Measurements from ENCODE around the gene CD1E. TPM values are rescaled to one million over a fixed set of nuclear protein-coding genes. Genes with fewer than 3 reads are reported as not detected.
"Not testable (repeated sequence)": the region's sequence is repeated elsewhere in the genome, so short reads cannot be mapped to it uniquely, and the experiment has no call there.

The CD1E gene
- polyA plus RNA-seq, 2 donors: 0.16 to 2.2 TPM

DNA sequence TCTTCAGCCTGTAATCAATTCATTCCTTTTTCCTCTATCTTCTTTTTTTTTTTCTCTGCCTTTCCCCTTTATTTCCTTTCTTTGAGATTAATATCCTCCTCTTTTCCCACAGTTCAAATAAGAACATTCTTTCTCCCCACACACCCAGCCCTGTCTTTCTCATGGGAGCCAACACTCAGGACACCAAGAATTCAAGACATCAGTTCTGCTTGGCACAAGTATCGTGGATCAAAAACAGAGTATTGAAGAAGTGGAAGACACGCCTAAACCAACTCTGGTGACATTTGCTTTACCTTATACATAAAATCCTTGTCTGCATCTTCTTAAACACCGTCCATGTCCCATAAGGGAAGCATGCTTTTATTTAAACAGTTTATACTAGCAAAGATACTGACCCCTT is 2.9 kb downstream of the CD1E start:
- 57 to 72% methylated on average over 3 of the region's 3 CpGs for WGBS, 2 donors

DNA sequence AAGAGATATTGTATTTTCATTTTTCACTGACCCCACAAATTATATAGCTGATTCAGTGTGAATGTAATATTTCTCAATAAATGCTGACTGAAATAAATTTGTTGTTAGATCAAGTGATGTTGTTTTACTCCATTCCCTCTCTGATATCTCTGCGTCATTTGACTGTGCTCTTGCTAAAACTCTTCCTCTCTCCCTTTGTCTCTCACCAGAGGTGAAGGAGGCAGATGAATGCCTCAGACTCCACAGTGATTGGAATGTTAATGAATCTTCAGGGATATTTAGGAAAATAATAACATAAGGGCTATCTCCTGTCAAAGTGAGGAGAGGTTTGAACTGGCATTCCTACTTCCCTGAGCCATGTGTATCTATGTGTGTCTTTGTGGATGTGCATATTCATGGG is 3.7 kb downstream of the CD1E start:
- no peaks in the 10 kb centered on the region for H3K9me3 ChIP-seq (ENCODE audit: control insufficient read depth in 2 of 2, insufficient read depth in 1 of 2, low read depth in 1 of 2, low read length in 1 of 2)
- no peak overlapping the region for H3K27ac ChIP-seq (ENCODE audit: low read depth in 2 of 2, low read length in 1 of 2)
- no peaks in the 10 kb centered on the region for H3K36me3 ChIP-seq (ENCODE audit: control insufficient read depth in 2 of 2, insufficient read depth in 2 of 2, low read length in 1 of 2)
- no peaks in the 10 kb centered on the region for H3K27me3 ChIP-seq (ENCODE audit: control insufficient read depth in 1 of 2, insufficient read depth in 2 of 2, low read length in 2 of 2)
- H3K4me1 ChIP-seq (ENCODE audit: control insufficient read depth in 2 of 2, insufficient read depth in 2 of 2, low read length in 1 of 2): no peaks in the 10 kb centered on the region
- H3K4me3 ChIP-seq (ENCODE audit: low read depth in 1 of 2, low read length in 2 of 2): no peak overlapping the region
- 86 to 93% methylated on average over 1 of the region's 1 CpG for WGBS, 2 donors

More for the DNA sequence above, 2.9 kb downstream of the CD1E start:
- H3K4me3 ChIP-seq (ENCODE audit: low read depth in 1 of 2, low read length in 2 of 2): no peak overlapping the region
- H3K4me1 ChIP-seq (ENCODE audit: control insufficient read depth in 2 of 2, insufficient read depth in 2 of 2, low read length in 1 of 2): no peaks in the 10 kb centered on the region
- no peak overlapping the region for H3K27ac ChIP-seq (ENCODE audit: low read depth in 2 of 2, low read length in 1 of 2)
- no peaks in the 10 kb centered on the region for H3K27me3 ChIP-seq (ENCODE audit: control insufficient read depth in 1 of 2, insufficient read depth in 2 of 2, low read length in 2 of 2)
- no peaks in the 10 kb centered on the region for H3K36me3 ChIP-seq (ENCODE audit: control insufficient read depth in 2 of 2, insufficient read depth in 2 of 2, low read length in 1 of 2)
- no peaks in the 10 kb centered on the region for H3K9me3 ChIP-seq (ENCODE audit: control insufficient read depth in 2 of 2, insufficient read depth in 1 of 2, low read depth in 1 of 2, low read length in 1 of 2)

DNA sequence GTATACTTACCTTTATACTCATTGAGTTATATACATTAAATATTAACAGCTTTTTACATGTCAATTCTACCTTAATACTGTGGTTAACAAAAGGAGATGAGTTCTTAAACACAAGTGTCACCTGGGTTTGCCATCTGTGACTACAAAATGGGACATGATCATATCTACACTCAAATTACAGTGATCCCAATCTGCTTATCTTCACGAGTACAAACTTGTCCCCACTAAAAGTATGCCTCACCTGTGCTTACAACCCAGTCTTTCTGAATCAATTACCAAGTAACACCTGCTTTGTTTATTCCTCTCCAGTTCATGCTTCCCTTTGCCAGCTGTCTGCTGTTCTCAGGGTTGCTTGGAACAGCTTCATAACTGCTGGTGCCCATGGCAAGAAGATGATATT is 8.8 kb downstream of the CD1E start:
- peaks cover 0 to 3% of the 10 kb centered on the region in 2 donors for H3K27me3 ChIP-seq (ENCODE audit: control insufficient read depth in 1 of 2, insufficient read depth in 2 of 2, low read length in 2 of 2)
- H3K9me3 ChIP-seq (ENCODE audit: control insufficient read depth in 2 of 2, insufficient read depth in 1 of 2, low read depth in 1 of 2, low read length in 1 of 2): peaks cover 0 to 3% of the 10 kb centered on the region in 2 donors
- H3K27ac ChIP-seq (ENCODE audit: low read depth in 2 of 2, low read length in 1 of 2): no peak overlapping the region
- no peak overlapping the region for H3K4me3 ChIP-seq (ENCODE audit: low read depth in 1 of 2, low read length in 2 of 2)
- no peaks in the 10 kb centered on the region for H3K36me3 ChIP-seq (ENCODE audit: control insufficient read depth in 2 of 2, insufficient read depth in 2 of 2, low read length in 1 of 2)
- WGBS, 2 donors: 33 to 38% methylated on average over 1 of the region's 1 CpG
- no peaks in the 10 kb centered on the region for H3K4me1 ChIP-seq (ENCODE audit: control insufficient read depth in 2 of 2, insufficient read depth in 2 of 2, low read length in 1 of 2)

DNA sequence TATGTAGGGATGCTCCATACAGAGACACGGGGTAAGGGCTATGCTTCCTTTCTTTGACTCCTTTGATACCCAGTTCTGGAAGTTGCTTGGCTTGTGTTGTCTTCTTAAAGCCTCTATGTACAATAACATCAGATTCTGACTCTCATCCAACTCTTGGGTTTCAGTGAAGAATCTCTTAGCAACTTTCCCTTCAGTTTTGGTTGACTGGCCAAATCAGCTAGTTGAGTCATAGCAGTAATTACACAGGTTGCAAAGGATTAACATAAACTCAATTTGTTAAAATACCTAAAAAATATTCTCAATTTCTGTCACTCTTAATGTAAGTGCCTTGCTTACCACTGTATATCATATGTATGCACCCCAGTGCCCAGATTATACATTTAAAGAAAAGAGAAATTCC is 9.2 kb downstream of the CD1E start:
- Histone ChIP-seq H3K9me3 (ENCODE audit: control insufficient read depth in 2 of 2, insufficient read depth in 1 of 2, low read depth in 1 of 2, low read length in 1 of 2) (peaks cover 0 to 3% of the 10 kb centered on the region in 2 donors), H3K36me3 (ENCODE audit: control insufficient read depth in 2 of 2, insufficient read depth in 2 of 2, low read length in 1 of 2) (no peaks in the 10 kb centered on the region), H3K27me3 (ENCODE audit: control insufficient read depth in 1 of 2, insufficient read depth in 2 of 2, low read length in 2 of 2) (peaks cover 0 to 3% of the 10 kb centered on the region in 2 donors), H3K4me1 (ENCODE audit: control insufficient read depth in 2 of 2, insufficient read depth in 2 of 2, low read length in 1 of 2) (no peaks in the 10 kb centered on the region), H3K27ac (ENCODE audit: low read depth in 2 of 2, low read length in 1 of 2) (no peak overlapping the region), H3K4me3 (ENCODE audit: low read depth in 1 of 2, low read length in 2 of 2) (no peak overlapping the region)
- WGBS, 2 donors: 65 to 66% methylated on average over 1 of the region's 1 CpG

DNA sequence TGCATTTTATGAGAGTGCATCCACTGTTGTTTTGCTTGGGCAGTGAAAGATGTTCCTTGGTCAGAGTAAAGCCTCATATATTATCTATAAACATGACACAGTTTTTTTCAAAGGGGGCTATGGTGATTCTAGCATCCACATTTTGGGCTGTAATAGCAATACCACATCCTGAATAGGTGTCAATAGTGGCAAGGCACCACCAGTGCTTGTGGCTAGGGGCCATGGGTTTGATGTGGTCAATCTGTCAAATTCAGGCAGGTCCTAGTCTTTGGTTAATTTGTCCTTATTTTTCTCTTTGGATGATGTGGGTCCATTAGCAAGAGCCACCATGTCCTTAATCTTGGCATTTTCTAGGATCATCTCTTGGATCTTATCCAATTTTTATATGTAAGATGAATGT is 13.1 kb downstream of the CD1E start:
- Histone ChIP-seq H3K4me3 (ENCODE audit: low read depth in 1 of 2, low read length in 2 of 2) (no peak overlapping the region), H3K36me3 (ENCODE audit: control insufficient read depth in 2 of 2, insufficient read depth in 2 of 2, low read length in 1 of 2) (no peaks in the 10 kb centered on the region), H3K4me1 (ENCODE audit: control insufficient read depth in 2 of 2, insufficient read depth in 2 of 2, low read length in 1 of 2) (no peaks in the 10 kb centered on the region), H3K27ac (ENCODE audit: low read depth in 2 of 2, low read length in 1 of 2) (no peak overlapping the region), H3K9me3 (ENCODE audit: control insufficient read depth in 2 of 2, insufficient read depth in 1 of 2, low read depth in 1 of 2, low read length in 1 of 2) (peaks cover 6 to 11% of the 10 kb centered on the region in 2 donors), H3K27me3 (ENCODE audit: control insufficient read depth in 1 of 2, insufficient read depth in 2 of 2, low read length in 2 of 2) (peaks cover 0 to 3% of the 10 kb centered on the region in 2 donors)

DNA sequence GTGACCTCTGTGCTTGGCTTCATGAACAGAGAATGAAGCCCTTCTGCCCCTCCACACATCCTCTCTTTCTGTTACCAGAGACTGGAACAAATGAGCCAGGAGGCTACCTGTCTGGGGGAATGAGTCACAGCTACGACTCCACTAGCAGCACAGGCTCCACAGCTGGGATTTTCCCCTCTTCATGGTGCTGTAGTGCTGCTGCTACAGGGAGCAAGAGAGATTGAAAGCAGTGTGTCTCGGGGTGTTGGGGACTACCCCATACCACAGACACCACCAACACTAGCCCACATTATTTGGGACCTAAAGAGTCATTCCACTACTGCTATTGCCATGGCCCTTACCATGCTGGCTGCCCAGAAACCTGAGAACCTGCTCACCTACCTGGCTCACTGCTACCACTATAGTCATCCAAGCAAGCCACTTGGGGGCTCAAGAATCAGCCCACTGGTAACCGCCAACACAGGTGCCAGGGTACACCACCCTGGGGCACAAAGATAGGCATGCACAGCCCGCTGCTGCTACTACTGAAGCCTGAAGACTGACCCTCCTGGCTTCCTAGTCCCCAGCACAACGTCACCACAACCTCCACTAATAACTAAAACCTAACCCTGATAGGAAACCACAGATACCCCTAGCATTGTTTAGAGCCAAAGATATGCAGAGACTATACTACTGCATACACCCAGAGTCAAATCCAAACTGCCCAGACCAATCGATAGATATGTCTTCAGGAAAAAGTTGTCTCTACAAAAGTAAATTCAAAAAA is 17.7 kb downstream of the CD1E start:
- 58 to 67% methylated on average over 6 of the region's 6 CpGs for WGBS, 2 donors

DNA sequence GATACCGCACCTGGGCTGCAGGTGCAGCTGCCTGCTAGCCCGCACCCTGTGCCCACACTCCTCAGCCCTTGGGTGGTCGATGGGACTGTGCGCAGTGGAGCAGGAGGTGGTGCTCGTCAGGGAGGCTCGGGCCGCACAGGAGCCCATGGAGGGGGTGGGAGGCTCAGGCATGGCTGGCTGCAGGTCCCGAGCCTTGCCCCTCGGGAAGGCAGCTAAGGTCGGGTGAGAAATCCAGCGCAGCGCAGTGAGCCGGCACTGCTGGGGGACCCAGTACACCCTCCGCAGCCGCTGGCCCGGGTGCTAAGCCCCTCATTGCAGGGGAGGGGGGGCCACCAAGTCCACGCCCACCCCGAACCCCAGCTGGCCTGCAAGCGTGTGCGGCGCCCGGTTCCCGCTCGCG is 20.4 kb downstream of the CD1E start:
- H3K27me3 ChIP-seq (ENCODE audit: control insufficient read depth in 1 of 2, insufficient read depth in 2 of 2, low read length in 2 of 2); H3K4me3 ChIP-seq (ENCODE audit: low read depth in 1 of 2, low read length in 2 of 2); H3K4me1 ChIP-seq (ENCODE audit: control insufficient read depth in 2 of 2, insufficient read depth in 2 of 2, low read length in 1 of 2); H3K27ac ChIP-seq (ENCODE audit: low read depth in 2 of 2, low read length in 1 of 2); H3K36me3 ChIP-seq (ENCODE audit: control insufficient read depth in 2 of 2, insufficient read depth in 2 of 2, low read length in 1 of 2): not testable (repeated sequence)
- peaks cover 6 to 10% of the 10 kb centered on the region in 2 donors for H3K9me3 ChIP-seq (ENCODE audit: control insufficient read depth in 2 of 2, insufficient read depth in 1 of 2, low read depth in 1 of 2, low read length in 1 of 2)
- 93 to 95% methylated on average over 25 of the region's 25 CpGs for WGBS, 2 donors

More for the DNA sequence above, 17.7 kb downstream of the CD1E start:
- Histone ChIP-seq H3K27ac (ENCODE audit: low read depth in 2 of 2, low read length in 1 of 2) (no peak overlapping the region), H3K27me3 (ENCODE audit: control insufficient read depth in 1 of 2, insufficient read depth in 2 of 2, low read length in 2 of 2) (peaks cover 0 to 1% of the 10 kb centered on the region in 2 donors), H3K36me3 (ENCODE audit: control insufficient read depth in 2 of 2, insufficient read depth in 2 of 2, low read length in 1 of 2) (no peaks in the 10 kb centered on the region), H3K4me1 (ENCODE audit: control insufficient read depth in 2 of 2, insufficient read depth in 2 of 2, low read length in 1 of 2) (no peaks in the 10 kb centered on the region), H3K9me3 (ENCODE audit: control insufficient read depth in 2 of 2, insufficient read depth in 1 of 2, low read depth in 1 of 2, low read length in 1 of 2) (peaks cover 6 to 10% of the 10 kb centered on the region in 2 donors), H3K4me3 (ENCODE audit: low read depth in 1 of 2, low read length in 2 of 2) (no peak overlapping the region)

DNA sequence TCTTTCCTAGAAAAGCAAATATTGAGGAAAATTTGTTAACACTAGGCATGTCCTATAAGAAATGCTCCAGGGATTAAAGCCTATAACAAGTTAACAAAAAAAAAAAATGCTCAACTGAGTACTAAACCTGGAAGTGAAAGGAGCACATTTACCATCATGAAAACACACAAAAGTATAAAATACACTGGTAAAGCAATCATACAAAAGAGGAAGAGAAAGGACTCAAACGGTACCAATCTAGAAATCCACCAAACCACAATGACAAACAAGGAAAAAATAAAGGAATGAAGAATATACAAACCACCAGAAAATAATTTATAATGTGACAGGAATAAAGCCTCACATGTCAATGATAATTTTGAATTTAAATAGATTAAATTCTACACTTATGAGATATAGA is 21.2 kb downstream of the CD1E start:
- H3K27ac ChIP-seq (ENCODE audit: low read depth in 2 of 2, low read length in 1 of 2): no peak overlapping the region
- peaks cover 6 to 10% of the 10 kb centered on the region in 2 donors for H3K9me3 ChIP-seq (ENCODE audit: control insufficient read depth in 2 of 2, insufficient read depth in 1 of 2, low read depth in 1 of 2, low read length in 1 of 2)
- no peak overlapping the region for H3K4me3 ChIP-seq (ENCODE audit: low read depth in 1 of 2, low read length in 2 of 2)
- H3K27me3 ChIP-seq (ENCODE audit: control insufficient read depth in 1 of 2, insufficient read depth in 2 of 2, low read length in 2 of 2): no peaks in the 10 kb centered on the region
- no peaks in the 10 kb centered on the region for H3K4me1 ChIP-seq (ENCODE audit: control insufficient read depth in 2 of 2, insufficient read depth in 2 of 2, low read length in 1 of 2)
- WGBS, 2 donors: 58 to 60% methylated on average over 1 of the region's 1 CpG
- H3K36me3 ChIP-seq (ENCODE audit: control insufficient read depth in 2 of 2, insufficient read depth in 2 of 2, low read length in 1 of 2): no peaks in the 10 kb centered on the region

DNA sequence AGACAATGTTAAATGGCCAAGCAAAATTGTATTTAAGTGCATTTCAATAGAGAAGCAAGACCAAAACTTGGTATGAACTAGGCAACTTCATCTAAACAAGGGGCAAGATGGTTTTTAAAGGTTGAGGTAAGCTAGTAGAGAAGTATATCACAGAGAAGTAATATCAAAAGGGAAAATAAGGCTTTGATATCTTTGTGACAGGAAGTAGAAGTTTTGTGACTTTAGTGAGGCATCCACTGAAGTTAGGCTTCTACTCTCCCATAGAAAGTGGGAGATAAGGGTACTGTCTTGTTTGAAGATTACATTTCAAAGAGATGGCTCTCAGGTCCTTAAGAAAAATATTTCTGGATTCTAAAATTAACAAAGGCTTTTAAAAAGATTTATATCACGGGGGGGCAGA is 36.6 kb downstream of the CD1E start:
- 28 to 35% methylated on average over 1 of the region's 1 CpG for WGBS, 2 donors
- Histone ChIP-seq H3K4me3 (ENCODE audit: low read depth in 1 of 2, low read length in 2 of 2) (no peak overlapping the region), H3K36me3 (ENCODE audit: control insufficient read depth in 2 of 2, insufficient read depth in 2 of 2, low read length in 1 of 2) (no peaks in the 10 kb centered on the region), H3K4me1 (ENCODE audit: control insufficient read depth in 2 of 2, insufficient read depth in 2 of 2, low read length in 1 of 2) (no peaks in the 10 kb centered on the region), H3K27me3 (ENCODE audit: control insufficient read depth in 1 of 2, insufficient read depth in 2 of 2, low read length in 2 of 2) (no peaks in the 10 kb centered on the region), H3K9me3 (ENCODE audit: control insufficient read depth in 2 of 2, insufficient read depth in 1 of 2, low read depth in 1 of 2, low read length in 1 of 2) (no peaks in the 10 kb centered on the region), H3K27ac (ENCODE audit: low read depth in 2 of 2, low read length in 1 of 2) (no peak overlapping the region)

DNA sequence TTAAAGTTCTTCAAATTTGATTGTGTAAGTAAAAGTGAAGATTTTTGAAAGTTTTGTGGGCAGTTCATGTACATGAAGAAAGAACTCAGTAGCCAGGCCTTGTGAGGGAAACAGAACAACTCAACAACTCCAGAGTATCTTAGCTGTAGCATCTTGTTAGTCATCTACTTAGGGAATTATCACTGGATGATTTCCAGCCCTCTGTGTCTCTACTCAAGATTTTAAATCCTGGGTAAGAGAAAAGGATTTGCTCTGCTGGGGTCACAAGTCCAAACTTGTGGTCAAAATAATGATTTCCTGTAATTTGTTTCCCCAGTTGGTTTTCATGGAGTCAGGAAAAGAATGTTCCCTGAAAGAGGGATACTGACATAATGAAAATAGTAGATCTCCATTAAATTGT is 37.4 kb downstream of the CD1E start:
- no peak overlapping the region for H3K4me3 ChIP-seq (ENCODE audit: low read depth in 1 of 2, low read length in 2 of 2)
- no peaks in the 10 kb centered on the region for H3K27me3 ChIP-seq (ENCODE audit: control insufficient read depth in 1 of 2, insufficient read depth in 2 of 2, low read length in 2 of 2)
- no peaks in the 10 kb centered on the region for H3K9me3 ChIP-seq (ENCODE audit: control insufficient read depth in 2 of 2, insufficient read depth in 1 of 2, low read depth in 1 of 2, low read length in 1 of 2)
- no peaks in the 10 kb centered on the region for H3K36me3 ChIP-seq (ENCODE audit: control insufficient read depth in 2 of 2, insufficient read depth in 2 of 2, low read length in 1 of 2)
- no peak overlapping the region for H3K27ac ChIP-seq (ENCODE audit: low read depth in 2 of 2, low read length in 1 of 2)
- no peaks in the 10 kb centered on the region for H3K4me1 ChIP-seq (ENCODE audit: control insufficient read depth in 2 of 2, insufficient read depth in 2 of 2, low read length in 1 of 2)
